B cell (primary cell): Measurements from ENCODE around the gene PRDM2.

Experiments
- CTCF ChIP-seq: fragments of 200-600 bp; IDR thresholded peaks from one replicate; pipeline ENCODE4 v1.8.0; 2022; ENCODE audit warnings: antibody characterized with exemption, mild to moderate bottlenecking
- EZH2 ChIP-seq: IDR thresholded peaks from 2 replicates; pipeline ENCODE4 v1.6.1; 2012; ENCODE audit warnings: borderline replicate concordance, low read depth, mild to moderate bottlenecking, moderate library complexity, low read length; ENCODE audit not compliant: insufficient read depth, poor library complexity, severe bottlenecking

GRCh38 chr1:13662493-13662892, 37.5 kb upstream of the PRDM2 start:
- no peak for TF ChIP-seq CTCF
- TF ChIP-seq EZH2 = no peak
